ENCODE measurements around the gene FERMT1. TPM values are rescaled to one million over a fixed set of nuclear protein-coding genes. Genes with fewer than 3 reads are reported as not detected.

Gene FERMT1, protein sequence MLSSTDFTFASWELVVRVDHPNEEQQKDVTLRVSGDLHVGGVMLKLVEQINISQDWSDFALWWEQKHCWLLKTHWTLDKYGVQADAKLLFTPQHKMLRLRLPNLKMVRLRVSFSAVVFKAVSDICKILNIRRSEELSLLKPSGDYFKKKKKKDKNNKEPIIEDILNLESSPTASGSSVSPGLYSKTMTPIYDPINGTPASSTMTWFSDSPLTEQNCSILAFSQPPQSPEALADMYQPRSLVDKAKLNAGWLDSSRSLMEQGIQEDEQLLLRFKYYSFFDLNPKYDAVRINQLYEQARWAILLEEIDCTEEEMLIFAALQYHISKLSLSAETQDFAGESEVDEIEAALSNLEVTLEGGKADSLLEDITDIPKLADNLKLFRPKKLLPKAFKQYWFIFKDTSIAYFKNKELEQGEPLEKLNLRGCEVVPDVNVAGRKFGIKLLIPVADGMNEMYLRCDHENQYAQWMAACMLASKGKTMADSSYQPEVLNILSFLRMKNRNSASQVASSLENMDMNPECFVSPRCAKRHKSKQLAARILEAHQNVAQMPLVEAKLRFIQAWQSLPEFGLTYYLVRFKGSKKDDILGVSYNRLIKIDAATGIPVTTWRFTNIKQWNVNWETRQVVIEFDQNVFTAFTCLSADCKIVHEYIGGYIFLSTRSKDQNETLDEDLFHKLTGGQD
- polyA plus RNA-seq (68.4 to 312 TPM (median 134 TPM) in 3 replicates), polyA minus RNA-seq (76.1 to 167 TPM (median 130 TPM) in 3 replicates)
- polyA plus RNA-seq (2011; ENCODE audit: low read depth), result 26.6 TPM
- 130 and 199 TPM in 2 replicates for polyA plus RNA-seq (2011; cell fraction: cytosol; rRNA removed)
- 155 and 157 TPM in 2 replicates for polyA plus RNA-seq (2011; cell fraction: nucleus; rRNA removed)
- polyA plus RNA-seq (2012; ENCODE audit: low replicate concordance), result 31.9 and 172 TPM in 2 replicates
- polyA minus RNA-seq (2011; cell fraction: cytosol; rRNA and poly(A)+ RNA removed), result 56.4 TPM
- 59.8 and 138 TPM in 2 replicates for polyA minus RNA-seq (2011; cell fraction: nucleus; rRNA and poly(A)+ RNA removed)

DNA sequence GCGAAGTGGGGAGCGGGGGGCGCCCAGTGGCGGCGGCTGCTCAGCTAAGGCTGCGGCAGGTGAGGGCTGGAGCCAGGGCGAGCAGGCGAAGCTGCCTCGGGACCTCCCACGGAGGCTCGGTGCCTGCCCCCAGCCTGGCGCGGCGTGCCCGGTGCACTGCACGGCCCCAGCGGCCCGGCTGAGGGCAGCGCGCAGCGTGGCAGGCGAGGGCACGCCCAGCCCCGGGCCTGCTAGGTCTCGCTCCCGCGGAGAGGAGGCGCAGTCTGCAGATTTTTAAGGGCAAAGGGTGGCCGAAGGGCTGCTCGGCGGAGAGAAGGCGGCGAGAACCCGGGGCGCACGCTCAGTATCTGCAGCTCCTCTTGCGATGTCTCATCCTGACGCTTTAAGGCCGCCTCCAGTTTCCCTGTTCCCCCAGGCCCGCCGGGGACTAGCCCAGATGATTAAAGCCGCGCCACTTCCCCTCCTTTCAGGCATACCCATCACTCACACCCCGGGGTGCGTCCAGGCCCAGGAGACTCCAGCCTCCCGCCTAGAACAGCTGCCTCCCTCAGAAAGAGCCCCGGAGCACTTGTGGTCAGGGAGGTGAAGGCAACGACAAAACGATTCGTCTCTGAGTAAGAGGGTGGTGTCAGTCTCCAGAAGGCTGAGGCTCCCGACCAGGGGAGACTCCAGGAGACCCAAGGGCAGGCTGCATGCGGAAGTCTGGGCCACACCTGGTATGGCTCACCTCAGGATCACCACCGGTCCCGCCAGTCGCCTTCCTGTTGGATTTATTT is at the start of gene FERMT1:
TSS of gene FERMT1 (minus strand) at position 158 of the 776 bp plus-strand sequence. CDS start 3,476 bp downstream, outside the sequence.
- H4K20me1 ChIP-seq (ENCODE audit: control insufficient read depth, extremely low read depth, insufficient read depth, low read length), result no peaks in the 10 kb centered on the region
- H3K4me3 ChIP-seq (ENCODE audit: control insufficient read depth in 2 of 3, extremely low read depth in 1 of 3, insufficient read depth in 2 of 3, low read depth in 1 of 3, low read length in 3 of 3), result peak within 1 kb of the TSS; percentile 74 to 95 (median 78)
- H3K9me1 ChIP-seq (ENCODE audit: control insufficient read depth, extremely low read depth, insufficient read depth, low read length), result no peaks in the 10 kb centered on the region
- H3K27me3 ChIP-seq (ENCODE audit: control insufficient read depth, extremely low read depth, insufficient read depth, low read length), result no peaks in the 10 kb centered on the region
- DNase-seq (ENCODE audit: low read depth, low spot score) (peak; percentile 96), FAIRE-seq (peak; percentile 91)
- H3K27ac ChIP-seq (ENCODE audit: control insufficient read depth, insufficient read depth, low read length), result peak within 1 kb of the TSS; percentile 88
- peaks cover 28% of the 10 kb centered on the region for H3K4me1 ChIP-seq (ENCODE audit: control insufficient read depth, extremely low read depth, insufficient read depth, low read length)
- H2AFZ ChIP-seq (ENCODE audit: control insufficient read depth, low read length), result peak within 1 kb of the TSS; percentile 65
- peaks cover 5 to 13% of the 10 kb centered on the region in 2 experiments for H3K36me3 ChIP-seq (ENCODE audit: control insufficient read depth in 2 of 2, extremely low read depth in 1 of 2, insufficient read depth in 2 of 2, low read length in 2 of 2)
- H3K4me2 ChIP-seq (ENCODE audit: control insufficient read depth, extremely low read depth, insufficient read depth, low read depth, low read length), result peak within 1 kb of the TSS; percentile 88
- dilution Hi-C loops (cut with MboI; ENCODE audit: extremely low pct_ligation_motif_present, low sequenced_read_pairs), result no loop called here
- TF ChIP-seq EZH2 (IDR thresholded peaks at IDR 0.05; ENCODE audit: low read length), result no peak
- TF ChIP-seq, protein P1, sequence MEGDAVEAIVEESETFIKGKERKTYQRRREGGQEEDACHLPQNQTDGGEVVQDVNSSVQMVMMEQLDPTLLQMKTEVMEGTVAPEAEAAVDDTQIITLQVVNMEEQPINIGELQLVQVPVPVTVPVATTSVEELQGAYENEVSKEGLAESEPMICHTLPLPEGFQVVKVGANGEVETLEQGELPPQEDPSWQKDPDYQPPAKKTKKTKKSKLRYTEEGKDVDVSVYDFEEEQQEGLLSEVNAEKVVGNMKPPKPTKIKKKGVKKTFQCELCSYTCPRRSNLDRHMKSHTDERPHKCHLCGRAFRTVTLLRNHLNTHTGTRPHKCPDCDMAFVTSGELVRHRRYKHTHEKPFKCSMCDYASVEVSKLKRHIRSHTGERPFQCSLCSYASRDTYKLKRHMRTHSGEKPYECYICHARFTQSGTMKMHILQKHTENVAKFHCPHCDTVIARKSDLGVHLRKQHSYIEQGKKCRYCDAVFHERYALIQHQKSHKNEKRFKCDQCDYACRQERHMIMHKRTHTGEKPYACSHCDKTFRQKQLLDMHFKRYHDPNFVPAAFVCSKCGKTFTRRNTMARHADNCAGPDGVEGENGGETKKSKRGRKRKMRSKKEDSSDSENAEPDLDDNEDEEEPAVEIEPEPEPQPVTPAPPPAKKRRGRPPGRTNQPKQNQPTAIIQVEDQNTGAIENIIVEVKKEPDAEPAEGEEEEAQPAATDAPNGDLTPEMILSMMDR (optimal IDR thresholded peaks at IDR 0.05 in 1 of 3, IDR thresholded peaks at IDR 0.05 in 1 of 3, conservative IDR thresholded peaks at IDR 0.05 in 1 of 3; ENCODE audit: extremely low read depth in 1 of 3, insufficient read depth in 2 of 3, low read length in 3 of 3), result peak in 2 of 3 experiments; percentile 15 to 26
- peaks cover 37% of the 10 kb centered on the region for H3K79me2 ChIP-seq (ENCODE audit: control insufficient read depth, insufficient read depth, low read length)
- peak within 1 kb of the TSS; percentile 87 for H3K9ac ChIP-seq (ENCODE audit: control insufficient read depth, extremely low read depth, insufficient read depth, low read length)
- no peaks in the 10 kb centered on the region for H3K9me3 ChIP-seq (ENCODE audit: control insufficient read depth, low read depth, low read length)

DNA sequence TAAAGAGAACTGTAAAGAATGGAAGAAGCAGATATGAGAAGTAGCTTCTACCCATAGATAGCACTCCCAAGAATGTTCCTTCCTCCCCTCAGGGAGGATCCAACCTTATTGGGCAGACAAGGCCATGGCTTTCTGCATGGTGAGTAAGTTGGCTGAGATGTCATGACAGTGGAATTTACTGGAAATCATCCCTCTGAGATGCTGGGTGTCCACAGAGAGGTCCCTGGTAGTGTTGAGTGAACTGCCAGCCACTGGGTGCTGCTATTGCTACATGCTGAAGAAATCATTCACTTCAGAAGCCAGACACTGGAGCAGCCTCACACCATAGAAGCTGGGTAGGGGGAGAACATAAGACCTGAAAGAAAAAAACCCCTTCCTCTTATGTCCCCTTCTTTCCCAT is 46.4 kb upstream of the FERMT1 start:
- Histone ChIP-seq H3K4me1 (ENCODE audit: control insufficient read depth, extremely low read depth, insufficient read depth, low read length) (no peaks in the 10 kb centered on the region), H3K9me3 (ENCODE audit: control insufficient read depth, low read depth, low read length) (no peaks in the 10 kb centered on the region), H3K27me3 (ENCODE audit: control insufficient read depth, extremely low read depth, insufficient read depth, low read length) (no peaks in the 10 kb centered on the region), H3K27ac (ENCODE audit: control insufficient read depth, insufficient read depth, low read length) (no peak overlapping the region), H3K9ac (ENCODE audit: control insufficient read depth, extremely low read depth, insufficient read depth, low read length) (no peak overlapping the region), H3K4me2 (ENCODE audit: control insufficient read depth, extremely low read depth, insufficient read depth, low read depth, low read length) (no peak overlapping the region), H2AFZ (ENCODE audit: control insufficient read depth, low read length) (no peak overlapping the region), H3K79me2 (ENCODE audit: control insufficient read depth, insufficient read depth, low read length) (no peaks in the 10 kb centered on the region), H4K20me1 (ENCODE audit: control insufficient read depth, extremely low read depth, insufficient read depth, low read length) (no peaks in the 10 kb centered on the region), H3K4me3 (ENCODE audit: control insufficient read depth in 2 of 3, extremely low read depth in 1 of 3, insufficient read depth in 2 of 3, low read depth in 1 of 3, low read length in 3 of 3) (no peak overlapping the region), H3K9me1 (ENCODE audit: control insufficient read depth, extremely low read depth, insufficient read depth, low read length) (no peaks in the 10 kb centered on the region), H3K36me3 (ENCODE audit: control insufficient read depth in 2 of 2, extremely low read depth in 1 of 2, insufficient read depth in 2 of 2, low read length in 2 of 2) (no peaks in the 10 kb centered on the region)
- FAIRE-seq (no peak), DNase-seq (ENCODE audit: low read depth, low spot score) (no peak)
- TF ChIP-seq, protein P1 (optimal IDR thresholded peaks at IDR 0.05 in 1 of 3, IDR thresholded peaks at IDR 0.05 in 1 of 3, conservative IDR thresholded peaks at IDR 0.05 in 1 of 3; ENCODE audit: extremely low read depth in 1 of 3, insufficient read depth in 2 of 3, low read length in 3 of 3), result peak; percentile 29 to 62 (median 55)
- TF ChIP-seq EZH2 (IDR thresholded peaks at IDR 0.05; ENCODE audit: low read length), result no peak
- dilution Hi-C loops (cut with MboI; ENCODE audit: extremely low pct_ligation_motif_present, low sequenced_read_pairs), result no loop called here

All from keratinocyte (primary cell).